Fibroblast of skin of left biceps (primary cell): ENCODE data around the gene CYFIP1.

ENCODE experiments used
- DNase-seq, 2 experiments: peaks; one replicate each; pipeline ENCODE4 v3.0.0-alpha.2; 2013; ENCODE audit warnings: low read depth in 2 of 2

CYFIP1 gene

DNA sequence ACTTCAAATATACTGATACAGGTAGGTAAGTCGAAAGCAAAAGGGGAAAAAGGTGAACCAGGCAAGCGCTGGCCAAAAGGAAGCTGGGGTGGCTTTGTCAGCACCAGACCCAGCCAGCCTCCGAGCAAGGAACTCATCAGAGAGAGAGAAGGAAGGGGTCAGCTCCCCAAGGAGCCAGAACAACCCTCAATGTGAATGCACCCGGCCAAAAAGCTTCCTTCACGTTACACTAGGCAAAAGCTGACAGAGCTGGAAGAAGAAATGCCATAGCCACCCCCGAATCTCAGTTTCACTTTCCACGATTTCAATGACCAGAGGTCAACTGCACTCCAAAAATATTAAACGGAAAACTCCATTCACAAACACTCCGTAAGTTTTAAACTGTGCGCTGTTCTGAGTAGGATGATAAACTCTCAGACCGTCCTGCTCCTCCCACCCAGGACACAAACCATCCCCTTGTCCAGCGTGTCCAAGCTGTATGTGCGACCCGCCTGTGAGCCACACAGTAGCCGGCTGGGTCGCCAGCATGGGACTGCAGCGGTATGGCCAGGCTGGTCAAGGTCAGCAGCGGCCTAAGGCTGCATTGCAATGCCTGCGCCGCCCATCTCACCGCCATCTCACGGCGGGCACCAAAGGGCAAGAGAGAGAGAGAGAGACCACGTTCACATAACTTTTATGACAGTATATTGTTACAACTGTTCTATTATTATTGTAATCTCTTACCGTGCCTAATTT is 29.7 kb downstream of the CYFIP1 start:
- no peak for DNase-seq

DNA sequence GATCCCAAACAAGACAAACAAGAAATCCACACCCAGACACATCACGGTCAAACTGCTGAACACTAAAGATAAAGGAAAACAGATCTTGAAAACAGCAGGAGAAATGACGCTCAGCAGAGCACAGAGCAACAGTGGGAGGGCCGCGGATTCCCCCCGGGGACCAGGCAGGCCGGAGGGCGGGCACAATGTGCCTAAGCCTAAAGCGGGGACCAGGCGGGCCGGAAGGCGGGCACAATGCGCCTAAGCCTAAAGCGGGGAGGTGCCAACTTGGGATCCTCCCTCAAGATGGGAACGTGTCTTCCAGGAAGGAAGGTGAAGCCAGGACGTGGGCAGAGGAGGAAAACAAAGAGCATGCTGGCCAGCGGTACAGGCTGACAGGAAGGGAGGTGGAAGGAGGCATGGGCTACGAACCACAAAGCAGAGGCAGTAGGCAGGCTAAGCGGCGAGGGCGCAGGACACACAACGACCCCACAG is 31.1 kb downstream of the CYFIP1 start:
- DNase-seq = peak in 1 of 2 experiments; percentile 21

DNA sequence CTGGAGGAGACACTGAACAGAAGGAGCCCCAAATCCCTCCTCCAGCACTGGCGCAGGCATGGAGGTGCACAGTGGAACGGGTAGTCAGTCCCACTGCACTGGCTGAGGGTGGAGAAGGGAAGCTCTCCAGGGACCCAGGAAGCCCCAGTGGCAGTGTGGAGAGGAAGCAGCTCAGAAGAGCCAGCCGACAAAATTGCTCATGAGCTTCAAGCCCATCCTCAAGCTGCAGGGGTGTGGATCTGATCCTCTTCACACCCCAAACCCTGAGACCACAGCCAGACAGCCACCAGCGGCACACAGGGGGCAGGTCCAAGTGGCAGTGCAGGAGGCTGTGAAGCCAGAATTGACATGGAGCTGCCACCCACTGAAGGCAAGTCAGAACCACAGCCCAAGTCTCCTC is 32.1 kb downstream of the CYFIP1 start:
- DNase-seq = no peak

DNA sequence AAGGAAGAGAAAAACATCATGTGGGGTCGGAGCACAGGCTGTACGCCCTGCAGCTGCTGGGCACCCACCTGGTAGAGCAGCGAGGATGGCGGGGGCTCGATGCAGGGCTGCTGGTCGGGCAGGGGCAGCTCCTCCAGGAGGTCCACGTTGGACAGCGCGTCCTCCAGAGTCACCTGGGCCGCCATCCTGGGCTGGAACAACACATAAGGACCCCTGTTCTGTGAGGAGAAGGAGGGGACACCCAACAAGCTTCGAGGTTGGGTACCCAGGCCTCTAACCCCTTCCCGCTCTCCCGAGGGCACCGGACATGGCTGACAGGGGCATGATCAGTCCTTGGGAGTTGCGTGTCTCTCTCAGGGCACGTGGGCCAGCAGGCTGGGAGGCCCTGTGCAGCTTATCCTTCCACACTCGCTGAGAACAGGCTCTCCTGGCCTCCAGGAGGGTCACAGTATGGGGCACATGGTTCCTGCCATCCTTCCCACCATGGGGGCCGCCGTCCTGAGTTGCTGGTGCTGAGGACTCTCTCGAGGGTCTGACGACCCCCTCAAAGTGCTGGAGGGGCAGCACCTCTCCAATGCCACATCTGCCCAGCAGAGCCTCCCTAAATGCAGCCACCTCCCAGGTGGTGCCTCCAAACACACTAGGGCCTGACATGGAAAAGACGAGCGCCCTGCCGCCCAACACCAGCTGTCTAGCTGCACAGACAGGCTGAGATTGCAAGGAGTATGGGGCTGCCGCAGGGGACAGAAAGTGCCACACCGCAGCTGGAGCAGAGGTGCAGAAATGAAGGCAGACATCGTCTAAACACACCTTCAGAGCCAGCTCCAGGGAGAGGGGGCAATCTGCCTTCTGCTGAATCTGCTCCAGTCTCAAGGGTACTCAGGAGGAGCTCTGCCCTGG is 32.8 kb downstream of the CYFIP1 start:
- DNase-seq = no peak

DNA sequence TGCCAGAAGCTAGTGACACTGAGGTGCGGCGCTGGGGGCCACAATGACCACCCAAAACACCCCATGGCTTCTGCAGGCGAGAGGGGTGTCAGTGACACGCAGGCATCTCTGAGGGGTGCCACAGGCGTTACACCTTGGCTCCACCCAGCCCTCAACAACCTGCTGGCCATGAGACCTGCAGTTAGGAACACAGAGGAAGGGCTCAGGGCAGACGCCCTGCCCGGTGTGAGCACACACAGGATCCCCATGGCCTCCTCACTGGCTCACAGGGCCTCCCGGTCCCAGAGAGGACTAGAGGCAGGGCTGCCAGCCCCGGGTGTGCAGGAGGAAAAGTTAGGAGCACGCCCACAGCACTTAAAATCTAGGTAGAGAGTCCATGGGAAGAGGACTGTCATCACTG is 35.1 kb downstream of the CYFIP1 start:
- DNase-seq = no peak

DNA sequence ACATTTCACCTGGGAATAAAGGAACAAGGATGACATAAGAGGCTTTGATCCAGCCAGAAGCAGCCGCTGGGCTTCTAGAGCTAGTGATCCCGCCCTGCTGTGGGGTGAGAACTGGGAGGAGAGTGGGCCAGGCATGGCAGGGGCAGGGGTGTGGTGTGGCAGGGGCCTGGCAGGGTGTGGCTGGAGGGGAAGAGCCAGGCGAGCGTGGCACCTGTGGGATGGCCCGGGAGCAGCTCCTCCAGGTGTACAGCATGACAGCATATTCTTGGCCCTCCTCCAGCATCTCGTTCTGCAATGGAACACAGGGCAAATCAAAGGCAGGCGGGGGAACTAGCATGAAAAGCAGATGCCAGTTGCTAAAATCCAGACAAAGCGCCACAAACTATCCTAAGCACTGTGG is 35.5 kb downstream of the CYFIP1 start:
- DNase-seq = no peak

DNA sequence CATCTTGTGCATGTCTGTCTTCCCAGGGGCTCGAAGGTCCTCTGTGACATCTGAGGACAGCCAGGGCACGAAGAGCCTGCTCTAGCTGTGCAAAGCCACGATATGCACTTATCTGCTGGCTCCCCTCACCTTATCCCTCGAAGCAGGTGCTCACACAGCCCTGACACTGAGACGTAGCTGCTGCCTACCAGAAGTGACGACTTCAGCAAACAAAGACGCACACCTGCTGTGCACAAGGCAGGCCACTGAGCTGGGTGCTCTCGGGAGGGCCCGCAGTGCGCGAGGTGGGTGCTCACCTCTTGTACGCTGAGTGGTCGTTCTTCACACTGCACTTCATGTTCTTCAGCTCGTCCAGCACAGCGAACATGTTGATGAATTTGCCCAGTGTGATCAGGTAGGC is 37.3 kb downstream of the CYFIP1 start:
- DNase-seq = no peak

DNA sequence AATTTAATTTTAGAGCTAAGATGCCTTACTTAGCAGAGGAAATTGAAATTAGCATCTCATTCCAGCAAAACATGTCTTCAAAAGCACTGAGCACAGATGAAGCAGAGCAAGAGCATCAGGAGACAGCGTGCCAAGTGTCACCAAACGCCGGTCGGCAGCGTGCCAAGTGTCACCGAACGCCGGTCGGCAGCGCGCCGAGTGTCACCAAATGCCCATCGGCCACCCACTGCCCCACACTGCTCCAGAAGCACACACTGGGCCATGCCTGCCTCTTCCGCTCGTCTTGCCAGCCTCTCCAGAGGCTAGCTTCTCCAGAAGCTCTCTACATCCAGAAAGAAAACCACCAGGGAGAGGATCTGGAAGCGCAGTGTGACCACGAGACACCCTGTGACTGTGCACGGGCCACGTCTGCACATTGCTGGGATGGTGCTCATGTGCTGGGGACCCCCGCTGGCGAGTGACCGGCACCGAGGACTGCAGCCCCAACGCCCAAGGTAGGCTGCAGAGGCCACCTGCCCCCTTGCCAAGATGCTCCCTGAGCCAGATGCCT is 37.8 kb downstream of the CYFIP1 start:
- DNase-seq = no peak

DNA sequence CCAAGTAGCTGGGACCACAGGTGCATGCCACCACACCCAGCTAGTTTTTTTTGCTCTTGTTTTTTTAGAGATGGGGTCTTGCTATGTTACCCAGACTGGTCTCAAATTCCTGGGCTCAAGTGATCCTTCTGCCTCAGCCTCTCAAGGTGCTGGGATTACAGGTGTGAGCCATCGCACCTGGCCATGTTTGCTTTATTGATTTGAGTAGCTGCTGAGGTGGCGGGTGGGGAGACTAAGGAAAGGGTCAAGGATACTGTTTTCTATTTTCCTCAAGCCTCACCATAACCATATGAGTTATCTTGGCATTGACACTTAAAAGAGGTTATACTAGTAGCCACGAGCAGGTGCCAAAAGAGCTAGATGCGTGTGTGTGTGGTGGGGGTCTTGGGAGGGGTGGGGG is 39.0 kb downstream of the CYFIP1 start:
- no peak for DNase-seq

DNA sequence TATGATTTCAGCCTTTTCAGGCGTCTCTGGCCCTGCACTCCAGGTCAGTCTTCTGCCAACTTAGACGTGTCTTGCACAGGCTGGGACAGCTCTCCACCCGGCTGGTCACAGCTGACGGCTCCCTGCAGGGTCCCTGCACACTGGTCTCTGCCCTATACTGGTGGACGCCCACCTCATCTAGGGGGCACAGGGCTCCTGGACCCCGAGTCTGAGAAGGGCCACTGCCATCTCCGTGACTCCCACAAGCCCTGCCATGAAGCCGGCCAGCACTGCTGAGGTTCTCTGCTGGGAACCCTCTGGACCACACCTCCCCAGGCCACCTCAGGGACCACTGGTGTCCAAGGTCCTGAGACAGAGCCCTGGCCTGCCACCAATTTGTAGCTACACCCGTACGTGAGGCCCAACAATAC is 40.5 kb downstream of the CYFIP1 start:
- no peak for DNase-seq

DNA sequence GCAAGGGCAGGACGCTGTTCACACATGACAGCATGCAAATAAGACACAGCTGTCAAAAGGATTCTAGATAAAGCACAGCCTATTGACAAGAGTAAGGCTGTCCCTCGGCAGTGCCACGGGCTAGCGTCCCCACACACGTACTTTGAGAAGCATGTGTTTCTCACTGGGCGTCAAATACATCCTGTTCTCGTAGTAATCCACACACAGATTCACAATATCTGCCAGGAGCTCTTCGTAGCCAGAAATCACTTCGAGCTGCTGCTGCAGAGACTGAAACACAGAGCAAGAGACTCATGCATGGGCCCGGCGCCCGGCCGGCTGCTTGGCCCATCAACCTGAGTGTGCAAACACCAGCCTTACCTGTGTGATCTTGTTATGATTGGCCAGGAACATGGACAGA is 41.1 kb downstream of the CYFIP1 start:
- DNase-seq = no peak

DNA sequence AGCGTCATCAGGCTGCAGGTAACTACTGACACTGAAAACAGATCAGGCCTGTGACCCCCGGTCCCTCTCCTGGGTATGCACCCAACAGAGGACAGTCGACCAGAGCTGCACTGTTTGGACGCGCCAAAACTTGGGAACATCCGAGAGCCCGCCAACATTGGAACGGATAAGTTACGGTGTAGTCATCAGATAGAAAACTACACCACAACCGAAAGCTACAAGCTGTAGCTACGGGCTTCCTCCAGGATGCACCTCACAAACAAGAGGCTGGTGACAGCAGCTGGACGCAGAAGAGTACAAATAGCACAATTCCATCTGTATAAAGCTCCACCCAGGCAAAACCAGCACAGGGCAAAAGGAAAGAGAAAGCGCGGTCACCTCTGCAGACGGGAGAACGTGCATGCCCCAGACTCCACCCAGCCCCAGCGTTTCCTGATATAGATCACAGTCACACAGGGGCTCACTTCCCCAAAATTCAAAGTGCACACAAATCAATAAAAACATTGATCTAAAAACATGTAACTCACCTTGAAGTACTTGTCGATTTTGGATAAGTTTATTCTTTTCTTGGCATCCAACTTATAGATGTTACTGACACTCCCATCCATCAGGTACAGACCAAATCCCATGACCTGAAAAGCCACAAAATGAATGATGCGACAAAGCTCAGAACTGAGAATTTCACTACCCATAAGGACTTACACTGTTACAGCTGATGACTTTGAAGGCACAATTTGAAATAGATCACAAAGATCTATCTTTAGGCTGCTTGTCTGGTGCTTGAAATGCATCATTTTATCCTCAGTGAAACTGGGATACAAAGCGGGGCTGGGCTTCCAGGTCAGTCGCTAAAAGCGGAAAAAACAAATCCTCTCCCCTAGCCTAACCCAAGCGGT is 43.3 kb downstream of the CYFIP1 start:
- DNase-seq = no peak

DNA sequence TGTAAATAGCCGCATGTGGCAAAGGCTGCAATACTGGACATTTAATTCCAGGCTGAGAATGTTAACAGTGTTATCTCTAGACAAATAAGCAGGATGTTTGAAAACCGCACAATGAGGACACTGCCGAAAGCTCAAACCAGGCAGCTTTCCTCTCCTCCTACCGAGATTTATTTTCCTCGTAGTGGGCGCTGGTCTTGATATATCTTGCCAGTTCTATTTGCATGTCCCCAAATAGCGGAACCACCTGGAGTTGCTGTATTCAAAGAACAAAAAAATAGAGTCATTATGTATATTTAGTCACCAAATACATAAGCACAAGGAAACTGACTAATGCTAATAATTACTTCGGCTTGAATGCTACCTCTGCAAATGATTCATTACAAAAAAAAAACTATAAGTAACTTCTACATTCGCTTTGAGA is 46.5 kb downstream of the CYFIP1 start:
- DNase-seq = no peak

DNA sequence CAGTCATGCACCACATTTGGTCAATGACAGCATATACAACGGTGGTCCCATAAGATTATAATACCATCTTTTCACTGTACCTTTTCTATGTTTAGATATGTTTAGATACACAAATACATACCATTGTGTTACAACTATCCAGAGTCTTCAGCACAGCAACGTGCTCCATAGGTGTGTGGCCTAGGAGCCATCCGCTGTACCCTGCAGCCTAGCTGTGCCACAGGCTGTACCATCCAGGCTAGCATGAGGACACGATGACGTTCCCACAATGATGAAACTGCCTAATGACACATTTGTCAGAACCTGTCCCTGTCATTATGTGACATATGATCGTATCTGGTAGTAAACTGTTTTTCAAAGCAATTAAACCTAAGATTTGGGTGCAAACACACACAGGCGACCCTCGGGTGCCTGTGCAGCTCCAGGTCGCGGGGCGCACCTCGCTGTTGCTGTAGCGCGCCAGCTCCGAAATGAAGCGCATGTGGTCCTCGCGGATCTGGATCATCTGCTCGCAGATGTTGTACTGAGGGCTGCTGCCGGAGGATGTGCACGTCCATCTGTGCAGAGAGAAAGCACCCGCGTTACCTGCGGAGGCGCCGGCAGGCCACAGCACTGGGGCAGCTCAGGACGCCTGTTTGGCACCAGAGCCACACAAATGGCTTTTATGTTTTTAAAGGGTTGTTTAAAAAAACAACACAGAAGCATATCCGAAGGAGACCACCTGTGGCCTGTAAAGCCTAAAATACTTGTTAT is 48.2 kb downstream of the CYFIP1 start:
- no peak for DNase-seq

DNA sequence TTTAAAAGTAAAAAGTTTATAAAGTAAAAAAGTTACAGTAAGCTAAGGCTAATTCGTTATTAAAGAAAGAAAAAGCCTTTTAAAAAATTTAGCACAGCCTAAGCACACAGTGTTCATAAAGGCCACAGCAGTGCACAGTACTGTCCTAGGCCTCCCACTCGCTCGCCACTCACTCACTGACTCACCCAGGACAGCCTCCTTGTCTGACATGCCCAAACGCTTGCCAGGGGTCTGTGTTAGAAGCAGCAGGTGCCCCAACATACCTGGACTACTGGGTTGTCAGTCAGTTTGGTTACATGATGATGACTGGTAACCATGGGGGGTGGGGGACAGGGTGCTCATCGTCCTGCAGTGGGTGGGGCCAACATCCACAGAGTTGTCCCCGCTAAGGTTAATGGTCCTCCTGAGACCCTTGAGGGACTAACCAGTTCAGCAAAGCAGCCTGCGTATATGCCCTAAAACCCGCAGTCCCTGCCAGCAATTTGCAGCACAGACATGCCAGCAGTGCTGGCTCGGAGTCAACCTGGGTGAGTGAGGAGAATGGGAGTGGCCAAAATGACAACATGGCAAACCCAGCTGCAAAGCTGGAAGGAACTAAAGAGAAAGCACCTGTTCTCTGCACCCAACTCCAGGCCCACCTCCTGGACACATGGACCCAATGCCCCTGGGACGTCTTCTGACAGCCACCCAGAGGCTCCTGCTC is 49.2 kb downstream of the CYFIP1 start:
- DNase-seq = no peak

DNA sequence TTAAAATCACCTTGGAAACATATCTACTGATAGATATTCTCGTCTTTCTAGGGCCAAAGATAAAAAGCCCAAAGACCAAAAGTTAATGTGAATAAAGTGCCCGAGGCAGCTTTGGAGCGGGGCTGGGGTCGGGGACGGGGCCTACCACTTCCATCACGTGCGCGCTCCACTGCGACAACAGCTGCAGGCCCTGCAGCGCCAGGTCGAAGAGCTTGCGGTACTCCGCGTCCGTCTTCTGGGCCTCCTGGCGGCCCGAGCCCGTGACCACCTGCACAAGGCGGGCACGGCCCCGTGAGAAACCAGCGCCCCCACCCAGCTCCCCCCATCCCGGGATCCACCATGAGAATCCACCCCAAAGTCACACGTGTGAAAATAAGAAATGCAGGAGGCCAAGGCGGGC is 52.4 kb downstream of the CYFIP1 start:
- DNase-seq = no peak

DNA sequence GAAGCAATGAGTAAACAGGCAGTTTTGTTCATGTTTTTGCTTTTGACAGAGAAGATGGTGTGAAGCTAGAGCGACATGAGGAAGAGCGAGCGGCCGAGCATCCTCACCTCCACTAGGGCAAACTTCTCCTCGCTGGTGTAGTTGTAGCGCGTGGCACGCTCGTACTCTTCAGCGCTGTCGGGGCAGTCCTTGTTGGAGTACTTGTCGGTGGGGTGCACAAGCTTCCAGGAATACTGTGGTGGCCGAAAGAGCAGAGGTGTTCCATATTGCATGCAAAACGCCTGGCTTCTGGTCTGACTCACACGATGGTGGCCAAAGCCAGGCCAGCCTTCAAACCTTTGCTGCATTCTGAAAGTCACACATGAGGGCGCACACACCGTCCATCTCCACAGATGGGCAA is 54.3 kb downstream of the CYFIP1 start:
- no peak for DNase-seq

DNA sequence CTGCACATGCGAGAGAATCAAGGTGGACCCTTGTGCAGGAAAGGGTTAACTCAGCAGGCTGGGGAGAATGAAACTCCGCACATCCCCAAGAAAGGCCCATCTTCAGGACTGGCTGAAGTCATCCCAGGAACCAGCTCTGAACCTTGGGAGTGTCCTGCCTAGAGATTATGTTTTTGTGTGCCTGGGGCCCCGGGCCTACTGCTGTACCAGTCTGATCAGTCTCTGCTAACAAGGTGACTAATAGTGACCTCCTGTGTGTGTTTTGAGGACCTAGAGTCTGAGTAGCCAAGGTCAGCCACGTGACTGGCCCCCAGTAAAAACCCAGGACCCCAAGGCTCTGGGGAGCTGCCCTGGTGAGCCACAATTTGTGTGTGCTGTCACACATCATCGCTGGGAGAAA is 58.2 kb downstream of the CYFIP1 start:
- DNase-seq = no peak

DNA sequence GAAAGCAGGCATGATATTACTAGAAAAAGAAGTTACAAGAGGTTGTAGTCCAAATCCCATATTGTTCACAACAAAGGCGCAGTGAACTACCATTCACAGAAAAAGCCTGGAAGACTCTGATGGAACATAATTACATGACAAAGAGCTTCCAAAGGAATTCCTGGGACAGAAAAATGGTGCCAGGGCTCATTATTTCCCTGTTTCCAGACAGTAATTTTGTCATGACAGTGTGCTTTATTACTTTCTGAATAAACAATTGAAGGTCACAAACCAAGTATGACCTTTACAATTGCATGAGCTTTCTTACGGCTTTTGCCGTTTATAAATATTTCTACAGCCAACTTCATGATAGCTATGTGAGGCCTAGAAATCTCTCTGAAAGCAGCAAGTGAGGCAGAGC is 61.0 kb downstream of the CYFIP1 start:
- no peak for DNase-seq

DNA sequence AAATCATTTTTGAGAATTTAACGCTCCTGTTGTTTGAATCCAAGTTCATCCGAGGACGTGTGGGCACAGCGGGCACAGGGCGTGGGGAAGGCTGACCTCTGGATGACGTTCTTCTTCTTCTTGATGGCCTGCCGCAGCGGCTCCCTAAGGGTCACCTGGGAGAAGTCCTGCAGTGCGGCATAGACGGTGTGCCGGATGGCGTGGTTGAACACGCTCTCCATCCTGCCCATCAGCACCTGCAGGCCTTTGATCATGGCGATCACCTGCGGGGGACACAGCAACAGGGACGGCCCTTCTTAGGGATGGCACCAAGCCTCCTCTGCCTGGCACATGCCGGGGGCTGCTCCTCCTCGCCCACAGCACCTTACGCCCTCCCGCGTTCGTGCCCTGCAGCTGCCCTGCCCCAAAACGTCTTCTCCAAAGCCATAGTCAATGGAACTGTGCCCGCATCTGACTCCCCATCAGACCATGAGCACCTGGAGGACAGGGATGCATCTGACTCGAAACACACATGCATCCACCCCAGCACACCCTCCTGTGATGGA is 61.5 kb downstream of the CYFIP1 start:
- no peak for DNase-seq
